ENCODE data around the gene RAMACL. TPM values are rescaled to one million over a fixed set of nuclear protein-coding genes. Genes with fewer than 3 reads are reported as not detected.

The RAMACL gene
- total and polyA plus RNA-seq, 7 experiments from 2014 or later: 0.43 to 1.2 (median 0.78) TPM; not detected in 2

DNA sequence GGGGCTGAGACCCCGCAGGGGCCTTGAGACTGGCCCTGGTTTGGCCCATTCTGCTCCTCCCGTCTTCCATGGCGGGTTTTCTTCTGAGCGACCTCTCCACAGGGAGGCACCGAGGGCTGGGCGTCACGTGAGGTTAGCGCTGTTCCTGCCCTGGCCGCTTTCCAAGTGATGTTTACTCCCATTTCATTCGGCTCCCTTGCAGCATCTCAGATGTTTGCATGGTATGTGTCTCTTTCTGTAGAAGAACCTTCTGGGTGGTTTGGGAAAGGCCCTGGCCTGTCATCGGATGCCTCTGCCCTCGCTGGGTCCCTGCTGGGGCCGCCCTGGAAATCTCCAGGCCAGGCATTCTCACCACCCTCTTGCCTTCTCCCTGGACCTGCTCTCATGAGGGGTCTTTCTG is 17.3 kb downstream of the RAMACL start:
- CTCF ChIA-PET: no interaction called here
- no peaks in the 10 kb centered on the region for H3K4me1 ChIP-seq (ENCODE audit: control insufficient read depth in 2 of 2, insufficient read depth in 2 of 2, low read length in 2 of 2)
- no peak overlapping the region for H3K4me3 ChIP-seq (ENCODE audit: low read length)
- Mint-ChIP-seq H3K27me3 (peaks cover 0 to 2% (median 0%) of the 10 kb centered on the region in 5 donors), H3K36me3 (peaks cover 0 to 8% (median 4%) of the 10 kb centered on the region in 5 donors), H3K4me3 (no peak overlapping the region), H3K4me1 (peaks cover 0 to 3% (median 0%) of the 10 kb centered on the region in 7 donors), H3K27ac (no peak overlapping the region), H3K9me3 (no peaks in the 10 kb centered on the region)
- H3K9me3 ChIP-seq (ENCODE audit: control insufficient read depth in 2 of 3, low read length in 3 of 3): no peaks in the 10 kb centered on the region
- DNase-seq (no peak), ATAC-seq (no peak)
- no peaks in the 10 kb centered on the region for H3K27me3 ChIP-seq (ENCODE audit: control insufficient read depth in 2 of 2, insufficient read depth in 2 of 2, low read length in 2 of 2)
- intact Hi-C loops (cut with micrococcal nuclease): no loop called here
- no peaks in the 10 kb centered on the region for H3K36me3 ChIP-seq (ENCODE audit: control insufficient read depth in 2 of 3, insufficient read depth in 3 of 3, low read length in 3 of 3)
- POLR2A ChIA-PET: no interaction called here
- no peak overlapping the region for H3K27ac ChIP-seq (ENCODE audit: low read depth, low read length)

DNA sequence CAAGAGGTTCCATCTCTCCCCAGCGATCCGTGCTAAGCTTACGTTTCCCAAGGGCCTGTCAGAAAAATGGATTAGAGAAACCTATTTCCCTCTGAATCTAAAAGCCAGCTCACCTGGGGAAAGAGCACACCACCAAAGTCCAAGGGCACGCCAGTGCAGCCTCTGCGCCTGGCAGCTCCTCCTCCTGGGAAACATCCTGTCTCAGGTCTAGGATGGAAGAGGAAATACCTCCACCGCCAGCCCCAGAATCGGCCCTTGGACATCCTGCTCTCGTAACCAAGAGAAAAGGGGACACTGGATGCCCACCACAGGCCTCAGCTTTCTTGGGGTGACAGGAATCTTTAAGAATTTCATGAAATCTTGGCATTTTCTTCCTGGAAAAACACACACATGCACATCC is 18.7 kb downstream of the RAMACL start:
- no peaks in the 10 kb centered on the region for H3K27me3 ChIP-seq (ENCODE audit: control insufficient read depth in 2 of 2, insufficient read depth in 2 of 2, low read length in 2 of 2)
- no peak overlapping the region for H3K4me3 Mint-ChIP-seq

DNA sequence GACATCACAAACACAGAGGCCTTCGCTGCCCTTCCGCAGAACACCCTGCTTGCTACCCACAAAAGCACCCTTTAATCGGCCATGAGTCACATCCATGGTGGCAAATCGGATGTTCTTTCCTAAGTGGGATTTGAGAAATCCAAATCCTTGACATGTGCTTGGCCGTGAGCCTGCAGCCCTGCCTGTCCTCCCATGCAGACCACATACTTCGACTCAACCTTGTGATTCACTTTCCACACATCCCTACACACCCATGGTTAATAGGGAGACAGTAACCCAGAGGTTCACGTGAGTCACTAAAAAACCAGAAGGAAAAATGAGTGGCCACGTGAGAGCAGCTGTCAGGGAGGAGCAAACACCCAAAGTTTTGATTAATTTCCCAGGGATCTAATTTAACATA is 19.4 kb downstream of the RAMACL start:
- H3K27me3 Mint-ChIP-seq: peaks cover 0 to 4% (median 0%) of the 10 kb centered on the region in 5 donors
- no peak overlapping the region for H3K4me3 ChIP-seq (ENCODE audit: low read length)
- no peaks in the 10 kb centered on the region for H3K27me3 ChIP-seq (ENCODE audit: control insufficient read depth in 2 of 2, insufficient read depth in 2 of 2, low read length in 2 of 2)
- H3K36me3 Mint-ChIP-seq: peaks cover 0 to 10% (median 7%) of the 10 kb centered on the region in 5 donors
- H3K4me3 Mint-ChIP-seq: no peak overlapping the region
- H3K4me1 Mint-ChIP-seq: peaks cover 0 to 1% (median 0%) of the 10 kb centered on the region in 7 donors
- no peak overlapping the region for H3K27ac ChIP-seq (ENCODE audit: low read depth, low read length)
- no peaks in the 10 kb centered on the region for H3K4me1 ChIP-seq (ENCODE audit: control insufficient read depth in 2 of 2, insufficient read depth in 2 of 2, low read length in 2 of 2)
- intact Hi-C loops (cut with micrococcal nuclease): no loop called here
- DNase-seq (no peak), ATAC-seq (no peak)
- POLR2A ChIA-PET: interaction anchor here (0.7 kb wide), 1 partner anchor 36 kb away, joined by 3 read pairs; no protein-coding TSS in a partner anchor
- no peaks in the 10 kb centered on the region for H3K9me3 ChIP-seq (ENCODE audit: control insufficient read depth in 2 of 3, low read length in 3 of 3)
- H3K27ac Mint-ChIP-seq: no peak overlapping the region
- CTCF ChIA-PET: no interaction called here
- no peaks in the 10 kb centered on the region for H3K9me3 Mint-ChIP-seq
- no peaks in the 10 kb centered on the region for H3K36me3 ChIP-seq (ENCODE audit: control insufficient read depth in 2 of 3, insufficient read depth in 3 of 3, low read length in 3 of 3)

More for the DNA sequence above, 18.7 kb downstream of the RAMACL start:
- Histone ChIP-seq H3K36me3 (ENCODE audit: control insufficient read depth in 2 of 3, insufficient read depth in 3 of 3, low read length in 3 of 3) (no peaks in the 10 kb centered on the region), H3K27ac (ENCODE audit: low read depth, low read length) (no peak overlapping the region), H3K4me3 (ENCODE audit: low read length) (no peak overlapping the region), H3K4me1 (ENCODE audit: control insufficient read depth in 2 of 2, insufficient read depth in 2 of 2, low read length in 2 of 2) (no peaks in the 10 kb centered on the region), H3K9me3 (ENCODE audit: control insufficient read depth in 2 of 3, low read length in 3 of 3) (no peaks in the 10 kb centered on the region)
- Mint-ChIP-seq H3K4me1 (peaks cover 0 to 3% (median 0%) of the 10 kb centered on the region in 7 donors), H3K27ac (no peak overlapping the region), H3K9me3 (no peaks in the 10 kb centered on the region), H3K27me3 (peaks cover 0 to 4% (median 0%) of the 10 kb centered on the region in 5 donors), H3K36me3 (peaks cover 0 to 9% (median 7%) of the 10 kb centered on the region in 5 donors)
- DNase-seq (no peak), ATAC-seq (no peak)
- ChIA-PET CTCF (no interaction called here), POLR2A (interaction anchor here (0.7 kb wide), 1 partner anchor 35 kb away, joined by 3 read pairs; no protein-coding TSS in a partner anchor)
- intact Hi-C loops (cut with micrococcal nuclease): no loop called here

DNA sequence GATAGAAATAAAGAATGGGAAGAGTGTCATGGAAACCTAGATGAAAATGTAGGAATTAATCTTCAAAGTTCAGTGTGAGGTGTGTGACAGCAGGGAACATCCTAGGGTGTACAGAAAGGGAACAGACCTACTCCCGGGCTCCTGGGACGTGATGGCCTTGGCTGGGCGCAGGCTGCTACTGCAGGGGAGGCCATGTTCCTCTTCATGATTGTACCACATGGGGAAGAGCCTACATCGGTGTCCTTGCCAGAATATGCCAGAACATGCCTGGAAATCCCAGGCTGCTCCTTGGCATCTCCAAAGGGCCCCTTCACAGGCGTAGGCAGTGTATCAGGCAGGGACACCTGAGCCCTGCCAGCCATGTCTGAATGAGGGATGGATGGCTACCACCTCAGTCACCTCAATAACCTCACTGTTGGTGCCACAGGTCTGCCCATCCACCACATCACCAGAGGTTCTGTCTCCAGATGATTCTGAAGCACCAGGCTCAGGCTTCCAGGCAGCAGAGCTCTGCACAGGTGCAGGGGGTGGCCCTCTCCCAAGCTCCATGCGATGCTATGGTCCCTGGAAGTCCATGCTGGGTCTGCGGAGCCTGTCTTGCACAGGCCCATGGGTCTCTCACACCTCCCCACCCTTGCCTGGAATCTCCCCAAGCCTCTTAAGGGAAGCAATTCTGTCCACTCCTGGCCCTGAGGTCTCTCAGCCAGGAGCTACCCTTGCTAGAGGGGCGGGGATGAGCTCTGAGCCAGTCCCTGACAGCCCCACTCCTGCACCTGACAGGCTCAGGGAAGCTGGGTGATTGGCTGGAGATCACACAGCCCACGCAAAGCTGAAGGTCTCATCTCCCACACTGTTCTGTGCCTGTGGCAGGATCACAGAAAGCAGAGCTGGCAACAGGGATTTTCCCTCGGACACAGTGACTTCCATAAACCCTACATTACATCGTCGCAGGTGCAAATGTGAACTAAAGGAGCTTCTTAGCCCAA is 20.2 kb downstream of the RAMACL start:
- Histone ChIP-seq H3K27ac (ENCODE audit: low read depth, low read length) (no peak overlapping the region), H3K9me3 (ENCODE audit: control insufficient read depth in 2 of 3, low read length in 3 of 3) (peaks cover 0 to 4% (median 0%) of the 10 kb centered on the region in 3 experiments), H3K36me3 (ENCODE audit: control insufficient read depth in 2 of 3, insufficient read depth in 3 of 3, low read length in 3 of 3) (no peaks in the 10 kb centered on the region), H3K4me3 (ENCODE audit: low read length) (no peak overlapping the region), H3K27me3 (ENCODE audit: control insufficient read depth in 2 of 2, insufficient read depth in 2 of 2, low read length in 2 of 2) (no peaks in the 10 kb centered on the region), H3K4me1 (ENCODE audit: control insufficient read depth in 2 of 2, insufficient read depth in 2 of 2, low read length in 2 of 2) (no peaks in the 10 kb centered on the region)
- ChIA-PET CTCF (interaction anchor here (0.8 kb wide), 1 partner anchor 290 kb away, joined by 3 read pairs; no protein-coding TSS in a partner anchor), POLR2A (no interaction called here)
- no peak overlapping the region for H3K4me3 Mint-ChIP-seq
- peaks cover 0 to 17% (median 8%) of the 10 kb centered on the region in 5 donors for H3K36me3 Mint-ChIP-seq
- ATAC-seq (no peak), DNase-seq (no peak)
- H3K4me1 Mint-ChIP-seq: no peaks in the 10 kb centered on the region
- peaks cover 0 to 4% (median 0%) of the 10 kb centered on the region in 5 donors for H3K27me3 Mint-ChIP-seq
- H3K27ac Mint-ChIP-seq: no peak overlapping the region
- peaks cover 0 to 3% (median 0%) of the 10 kb centered on the region in 11 donors for H3K9me3 Mint-ChIP-seq
- intact Hi-C loops (cut with micrococcal nuclease): no loop called here

DNA sequence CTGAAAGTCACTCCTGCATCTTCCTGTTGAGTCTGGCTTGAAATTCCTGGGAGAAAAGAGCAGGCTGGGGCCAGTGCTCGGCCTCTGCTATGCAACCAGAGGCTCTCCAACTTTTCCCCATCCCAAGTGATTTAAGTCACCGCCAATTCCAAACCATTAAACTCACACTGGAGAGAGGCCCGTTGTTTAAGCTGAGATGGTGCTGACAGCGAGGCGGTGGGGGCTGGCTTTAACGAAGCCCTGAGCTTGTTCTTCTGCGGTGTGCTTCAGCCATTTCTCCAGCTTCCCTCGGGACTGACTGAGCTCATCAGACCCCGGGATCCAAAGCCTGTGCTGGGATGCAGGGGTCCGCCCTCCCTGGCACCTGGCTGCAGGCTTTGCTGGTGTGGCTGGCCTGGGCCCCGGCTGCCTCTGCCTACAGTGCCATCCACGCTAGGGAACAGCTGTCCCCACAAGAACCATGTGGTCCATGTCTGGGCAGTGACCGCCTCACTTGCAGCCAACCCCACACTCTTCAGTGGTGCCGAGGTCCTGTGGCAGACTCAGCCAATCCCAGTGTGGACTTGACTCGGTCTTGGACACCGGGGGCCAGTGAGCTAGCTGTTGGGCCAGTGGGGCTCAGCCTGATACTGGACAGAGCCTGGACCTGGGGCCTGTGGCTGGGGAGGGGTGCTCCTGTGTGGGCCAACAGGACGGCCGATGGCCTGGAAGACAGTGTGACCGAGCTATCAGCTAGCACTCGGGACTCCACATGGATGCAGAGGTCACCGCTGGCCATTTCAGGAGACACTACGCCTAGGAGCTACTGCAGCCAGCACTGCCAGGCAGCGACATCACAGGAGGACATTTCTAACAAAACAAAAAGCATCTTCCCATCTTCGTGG is 21.2 kb downstream of the RAMACL start:
- ChIA-PET CTCF (no interaction called here), POLR2A (no interaction called here)
- Mint-ChIP-seq H3K27ac (no peak overlapping the region), H3K4me3 (no peak overlapping the region), H3K27me3 (peaks cover 0 to 4% (median 0%) of the 10 kb centered on the region in 5 donors), H3K36me3 (peaks cover 0 to 25% (median 8%) of the 10 kb centered on the region in 5 donors), H3K9me3 (peaks cover 0 to 12% (median 1%) of the 10 kb centered on the region in 11 donors), H3K4me1 (no peaks in the 10 kb centered on the region)
- H3K4me1 ChIP-seq (ENCODE audit: control insufficient read depth in 2 of 2, insufficient read depth in 2 of 2, low read length in 2 of 2): no peaks in the 10 kb centered on the region
- H3K27ac ChIP-seq (ENCODE audit: low read depth, low read length): no peak overlapping the region
- intact Hi-C loops (cut with micrococcal nuclease): no loop called here
- no peaks in the 10 kb centered on the region for H3K36me3 ChIP-seq (ENCODE audit: control insufficient read depth in 2 of 3, insufficient read depth in 3 of 3, low read length in 3 of 3)
- DNase-seq (no peak), ATAC-seq (no peak)
- H3K27me3 ChIP-seq (ENCODE audit: control insufficient read depth in 2 of 2, insufficient read depth in 2 of 2, low read length in 2 of 2): no peaks in the 10 kb centered on the region
- H3K4me3 ChIP-seq (ENCODE audit: low read length): no peak overlapping the region
- peaks cover 0 to 9% (median 0%) of the 10 kb centered on the region in 3 experiments for H3K9me3 ChIP-seq (ENCODE audit: control insufficient read depth in 2 of 3, low read length in 3 of 3)

DNA sequence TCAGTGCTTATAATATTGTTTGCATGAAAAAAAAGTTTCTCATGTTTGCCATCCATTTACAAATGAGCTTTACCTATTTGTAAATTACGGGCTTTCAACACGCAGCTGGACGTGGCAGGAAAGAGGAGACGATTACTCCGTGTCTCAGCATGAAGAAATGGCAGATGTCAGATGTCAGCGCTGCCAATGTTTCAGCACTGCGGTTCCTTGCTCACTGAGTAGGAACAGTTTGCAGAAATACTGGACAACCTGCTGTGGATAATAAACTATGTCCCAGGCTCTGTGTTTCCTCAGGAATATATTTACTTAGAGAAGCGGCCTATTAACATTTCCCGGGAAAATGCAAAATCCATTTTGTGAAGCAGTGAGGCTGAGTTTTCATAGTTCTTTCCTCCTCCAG is 22.7 kb downstream of the RAMACL start:
- ChIA-PET POLR2A (no interaction called here), CTCF (no interaction called here)
- DNase-seq (no peak), ATAC-seq (no peak)
- H3K4me1 Mint-ChIP-seq: peaks cover 0 to 1% (median 0%) of the 10 kb centered on the region in 7 donors
- Histone ChIP-seq H3K4me3 (ENCODE audit: low read length) (no peak overlapping the region), H3K27ac (ENCODE audit: low read depth, low read length) (no peak overlapping the region), H3K4me1 (ENCODE audit: control insufficient read depth in 2 of 2, insufficient read depth in 2 of 2, low read length in 2 of 2) (no peaks in the 10 kb centered on the region), H3K9me3 (ENCODE audit: control insufficient read depth in 2 of 3, low read length in 3 of 3) (peaks cover 0 to 17% (median 0%) of the 10 kb centered on the region in 3 experiments), H3K27me3 (ENCODE audit: control insufficient read depth in 2 of 2, insufficient read depth in 2 of 2, low read length in 2 of 2) (no peaks in the 10 kb centered on the region), H3K36me3 (ENCODE audit: control insufficient read depth in 2 of 3, insufficient read depth in 3 of 3, low read length in 3 of 3) (no peaks in the 10 kb centered on the region)
- H3K4me3 Mint-ChIP-seq: no peak overlapping the region
- peaks cover 0 to 40% (median 14%) of the 10 kb centered on the region in 5 donors for H3K36me3 Mint-ChIP-seq
- intact Hi-C loops (cut with micrococcal nuclease): no loop called here
- no peak overlapping the region for H3K27ac Mint-ChIP-seq
- H3K9me3 Mint-ChIP-seq: peaks cover 2 to 27% (median 7%) of the 10 kb centered on the region in 11 donors
- H3K27me3 Mint-ChIP-seq: peaks cover 0 to 4% (median 0%) of the 10 kb centered on the region in 5 donors
